ENCODE results near the gene RAPGEF4.

RAPGEF4 gene

DNA sequence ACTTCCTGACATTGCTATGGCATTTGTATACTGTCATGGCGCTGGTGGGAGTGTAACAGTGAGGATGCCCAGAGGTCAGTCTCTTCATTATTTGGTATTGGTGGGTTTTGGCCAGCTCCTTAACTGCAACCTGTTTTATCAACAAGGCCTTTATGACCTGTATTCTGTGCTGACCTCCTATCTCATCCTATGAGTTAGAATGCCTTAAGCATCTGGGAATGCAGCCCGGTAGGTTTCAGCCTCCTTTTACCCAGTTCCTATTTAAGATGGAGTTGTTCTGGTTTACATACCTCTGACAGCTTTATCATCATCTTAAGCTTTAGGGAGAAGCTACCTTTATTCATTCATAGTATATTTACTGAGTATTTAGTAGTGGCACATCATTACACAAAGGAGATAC, 103.8 kb downstream of the RAPGEF4 start:
- no peaks in the 10 kb centered on the region for H3K4me1 ChIP-seq (ENCODE audit: control insufficient read depth in 1 of 2, insufficient read depth in 1 of 2, low read depth in 1 of 2, low read length in 1 of 2)
- no peak overlapping the region for H3K4me3 ChIP-seq (ENCODE audit: low read depth in 1 of 2, low read length in 1 of 2)
- peaks cover 33% of the 10 kb centered on the region for H3K27me3 ChIP-seq
- no peak overlapping the region for H3K27ac ChIP-seq
- H3K36me3 ChIP-seq, result no peaks in the 10 kb centered on the region
- TF ChIP-seq, protein P1, sequence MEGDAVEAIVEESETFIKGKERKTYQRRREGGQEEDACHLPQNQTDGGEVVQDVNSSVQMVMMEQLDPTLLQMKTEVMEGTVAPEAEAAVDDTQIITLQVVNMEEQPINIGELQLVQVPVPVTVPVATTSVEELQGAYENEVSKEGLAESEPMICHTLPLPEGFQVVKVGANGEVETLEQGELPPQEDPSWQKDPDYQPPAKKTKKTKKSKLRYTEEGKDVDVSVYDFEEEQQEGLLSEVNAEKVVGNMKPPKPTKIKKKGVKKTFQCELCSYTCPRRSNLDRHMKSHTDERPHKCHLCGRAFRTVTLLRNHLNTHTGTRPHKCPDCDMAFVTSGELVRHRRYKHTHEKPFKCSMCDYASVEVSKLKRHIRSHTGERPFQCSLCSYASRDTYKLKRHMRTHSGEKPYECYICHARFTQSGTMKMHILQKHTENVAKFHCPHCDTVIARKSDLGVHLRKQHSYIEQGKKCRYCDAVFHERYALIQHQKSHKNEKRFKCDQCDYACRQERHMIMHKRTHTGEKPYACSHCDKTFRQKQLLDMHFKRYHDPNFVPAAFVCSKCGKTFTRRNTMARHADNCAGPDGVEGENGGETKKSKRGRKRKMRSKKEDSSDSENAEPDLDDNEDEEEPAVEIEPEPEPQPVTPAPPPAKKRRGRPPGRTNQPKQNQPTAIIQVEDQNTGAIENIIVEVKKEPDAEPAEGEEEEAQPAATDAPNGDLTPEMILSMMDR (IDR thresholded peaks at IDR 0.05), result no peak
- no peaks in the 10 kb centered on the region for H3K9me3 ChIP-seq

- H3K4me1 ChIP-seq (ENCODE audit: control insufficient read depth in 1 of 2, insufficient read depth in 1 of 2, low read depth in 1 of 2, low read length in 1 of 2), result no peaks in the 10 kb centered on the region
- TF ChIP-seq, protein P1 (IDR thresholded peaks at IDR 0.05), result no peak
- no peaks in the 10 kb centered on the region for H3K9me3 ChIP-seq
- H3K27me3 ChIP-seq, result peaks cover 2% of the 10 kb centered on the region
- no peak overlapping the region for H3K27ac ChIP-seq
- H3K4me3 ChIP-seq (ENCODE audit: low read depth in 1 of 2, low read length in 1 of 2), result no peak overlapping the region
- H3K36me3 ChIP-seq, result no peaks in the 10 kb centered on the region
Measured at GRCh38 chr2:172842511-172843265, 107.0 kb downstream of the RAPGEF4 start.

GRCh38 chr2:172843266-172843582, 107.6 kb downstream of the RAPGEF4 start:
- Histone ChIP-seq H3K4me3 (ENCODE audit: low read depth in 1 of 2, low read length in 1 of 2) (no peak overlapping the region), H3K4me1 (ENCODE audit: control insufficient read depth in 1 of 2, insufficient read depth in 1 of 2, low read depth in 1 of 2, low read length in 1 of 2) (no peaks in the 10 kb centered on the region), H3K27ac (no peak overlapping the region), H3K27me3 (no peaks in the 10 kb centered on the region), H3K36me3 (no peaks in the 10 kb centered on the region), H3K9me3 (no peaks in the 10 kb centered on the region)
- TF ChIP-seq, protein P1 (IDR thresholded peaks at IDR 0.05), result no peak

DNA sequence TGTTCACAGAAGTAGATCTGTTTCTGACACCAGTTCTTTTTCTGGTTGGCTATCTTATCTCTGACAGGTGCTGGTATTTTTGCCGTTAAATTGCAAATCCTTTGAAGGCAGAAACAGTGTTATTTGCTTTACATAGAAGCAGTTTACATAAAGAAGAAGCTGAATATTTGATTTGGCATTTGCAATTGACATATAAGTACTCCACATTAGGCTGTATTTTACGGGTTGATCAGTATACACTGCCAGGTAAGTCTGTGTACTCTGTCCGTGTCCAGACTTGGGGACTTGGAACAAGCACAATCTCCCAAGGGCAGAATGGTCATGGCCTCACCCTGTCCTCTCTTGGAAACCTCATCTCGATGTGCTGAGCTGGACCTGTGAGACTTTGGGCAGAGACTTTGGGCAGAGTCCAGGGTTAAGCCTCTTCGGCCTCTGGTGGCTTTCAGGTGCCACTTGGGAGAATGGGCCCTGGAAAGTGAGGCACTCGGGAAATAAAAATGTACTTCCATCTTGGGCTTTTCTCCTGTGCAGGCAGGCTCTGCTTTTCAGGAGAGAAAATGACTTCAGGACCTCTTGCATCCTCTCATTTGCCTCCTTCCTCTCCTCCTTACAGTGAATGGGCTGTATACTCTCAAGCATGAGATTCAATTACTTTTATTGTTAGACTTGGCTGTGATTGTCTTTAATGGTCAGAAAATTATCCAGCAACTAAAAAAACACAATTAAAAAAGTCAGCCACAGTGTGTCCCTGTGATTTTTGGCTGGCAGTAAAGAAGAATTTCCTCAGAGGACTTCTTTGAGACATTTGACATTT, 108.5 kb downstream of the RAPGEF4 start:
- H3K36me3 ChIP-seq, result no peaks in the 10 kb centered on the region
- no peaks in the 10 kb centered on the region for H3K27me3 ChIP-seq
- H3K4me3 ChIP-seq (ENCODE audit: low read depth in 1 of 2, low read length in 1 of 2), result no peak overlapping the region
- H3K27ac ChIP-seq, result no peak overlapping the region
- H3K4me1 ChIP-seq (ENCODE audit: control insufficient read depth in 1 of 2, insufficient read depth in 1 of 2, low read depth in 1 of 2, low read length in 1 of 2), result no peaks in the 10 kb centered on the region
- H3K9me3 ChIP-seq, result no peaks in the 10 kb centered on the region
- TF ChIP-seq, protein P1 (IDR thresholded peaks at IDR 0.05), result no peak

GRCh38 chr2:172845028-172845630, 109.5 kb downstream of the RAPGEF4 start:
- Histone ChIP-seq H3K27ac (no peak overlapping the region), H3K36me3 (no peaks in the 10 kb centered on the region), H3K4me1 (ENCODE audit: control insufficient read depth in 1 of 2, insufficient read depth in 1 of 2, low read depth in 1 of 2, low read length in 1 of 2) (no peaks in the 10 kb centered on the region), H3K27me3 (no peaks in the 10 kb centered on the region), H3K9me3 (no peaks in the 10 kb centered on the region), H3K4me3 (ENCODE audit: low read depth in 1 of 2, low read length in 1 of 2) (no peak overlapping the region)
- TF ChIP-seq, protein P1 (IDR thresholded peaks at IDR 0.05), result no peak
